GM19025 (cell line): Measurements from ENCODE around the gene LOXL1.

ENCODE experiments used
- ATAC-seq: cut with Tn5 transposase; IDR thresholded peaks from one replicate; pipeline ENCODE4 v1.9.1; 2021; ENCODE audit warnings: mild to moderate bottlenecking, low read depth, moderate library complexity; ENCODE audit not compliant: unreplicated experiment

Gene LOXL1

GRCh38 chr15:73918784-73919183 is 7.5 kb upstream of the LOXL1 start:
- ATAC-seq, result no peak

GRCh38 chr15:73919706-73920105 is 6.6 kb upstream of the LOXL1 start:
- no peak for ATAC-seq

- no peak for ATAC-seq
These were observed 4.9 kb upstream of the LOXL1 start for GRCh38 chr15:73921254-73921925.

GRCh38 chr15:73922186-73923151 is 3.8 kb upstream of the LOXL1 start:
- ATAC-seq, result no peak

- ATAC-seq, result no peak
These were observed 3.1 kb upstream of the LOXL1 start for GRCh38 chr15:73923156-73923487.

- ATAC-seq, result no peak
These were observed 2.6 kb upstream of the LOXL1 start for GRCh38 chr15:73923488-73924164.

GRCh38 chr15:73924171-73924921 is 1.9 kb upstream of the LOXL1 start:
- ATAC-seq, result no peak

- no peak for ATAC-seq
These were observed 429 bp upstream of the LOXL1 start for GRCh38 chr15:73925848-73926218.

GRCh38 chr15:73927003-73927475 is 777 bp downstream of the LOXL1 start:
- no peak for ATAC-seq

- ATAC-seq, result no peak
These were observed 1.4 kb downstream of the LOXL1 start for GRCh38 chr15:73927476-73928240.

- ATAC-seq, result no peak
These were observed 1.9 kb downstream of the LOXL1 start for GRCh38 chr15:73928241-73928579.

GRCh38 chr15:73928971-73929627 is 2.8 kb downstream of the LOXL1 start:
- ATAC-seq, result no peak

- no peak for ATAC-seq
These were observed 4.1 kb downstream of the LOXL1 start for GRCh38 chr15:73930371-73930770.

GRCh38 chr15:73930790-73931281 is 4.6 kb downstream of the LOXL1 start:
- ATAC-seq, result no peak

- no peak for ATAC-seq
These were observed 5.2 kb downstream of the LOXL1 start for GRCh38 chr15:73931441-73931840.

- no peak for ATAC-seq
These were observed 6.3 kb downstream of the LOXL1 start for GRCh38 chr15:73932381-73933191.

- ATAC-seq, result no peak
These were observed 8.0 kb downstream of the LOXL1 start for GRCh38 chr15:73934281-73934680.

- ATAC-seq, result no peak
These were observed 9.3 kb downstream of the LOXL1 start for GRCh38 chr15:73935547-73935946.
